ENCODE results near the gene SURF1. TPM values are rescaled to one million over a fixed set of nuclear protein-coding genes. Genes with fewer than 3 reads are reported as not detected.

Gene SURF1
- total RNA-seq, 4 donors from 2014 or later: 46.0 to 53.4 (median 49.8) TPM

GRCh38 chr9:133348718-133349573 is 7.3 kb downstream of the SURF1 start:
- peaks cover 0 to 73% of the 10 kb centered on the region in 2 donors for H3K36me3 ChIP-seq
- TF ChIP-seq POLR2AphosphoS5 (IDR thresholded peaks at IDR 0.05) (no peak), POLR2A (IDR thresholded peaks at IDR 0.05) (no peak)
- H3K4me3 ChIP-seq: peak overlapping the region; percentile 80 to 91
- peak overlapping the region; percentile 73 to 96 (median 92) for H3K27ac ChIP-seq
- peaks cover 0 to 42% (median 19%) of the 10 kb centered on the region in 3 donors for H3K4me1 ChIP-seq
- H3K9me3 ChIP-seq: no peaks in the 10 kb centered on the region
- H3K27me3 ChIP-seq: no peaks in the 10 kb centered on the region
- no peak for ATAC-seq
- WGBS, 2 donors (ENCODE audit: low coverage in 1 of 2): 21 to 23% methylated on average over 5 to 9 of the region's 25 CpGs

- Histone ChIP-seq H3K9me3 (no peaks in the 10 kb centered on the region), H3K36me3 (peaks cover 0 to 73% of the 10 kb centered on the region in 2 donors), H3K27ac (peak within 1 kb of the TSS; percentile 73 to 96 (median 92)), H3K4me3 (peak within 1 kb of the TSS; percentile 80 to 91), H3K4me1 (peaks cover 0 to 42% (median 19%) of the 10 kb centered on the region in 3 donors), H3K27me3 (no peaks in the 10 kb centered on the region)
- ATAC-seq: peak; percentile 91
- WGBS, 2 donors (ENCODE audit: low coverage in 1 of 2): 0% methylated on average over 19 to 23 of the region's 64 CpGs
- peak; percentile 75 to 83 for TF ChIP-seq POLR2A (IDR thresholded peaks at IDR 0.05)
- no peak for TF ChIP-seq EP300 (IDR thresholded peaks at IDR 0.05)
- TF ChIP-seq, protein P1, sequence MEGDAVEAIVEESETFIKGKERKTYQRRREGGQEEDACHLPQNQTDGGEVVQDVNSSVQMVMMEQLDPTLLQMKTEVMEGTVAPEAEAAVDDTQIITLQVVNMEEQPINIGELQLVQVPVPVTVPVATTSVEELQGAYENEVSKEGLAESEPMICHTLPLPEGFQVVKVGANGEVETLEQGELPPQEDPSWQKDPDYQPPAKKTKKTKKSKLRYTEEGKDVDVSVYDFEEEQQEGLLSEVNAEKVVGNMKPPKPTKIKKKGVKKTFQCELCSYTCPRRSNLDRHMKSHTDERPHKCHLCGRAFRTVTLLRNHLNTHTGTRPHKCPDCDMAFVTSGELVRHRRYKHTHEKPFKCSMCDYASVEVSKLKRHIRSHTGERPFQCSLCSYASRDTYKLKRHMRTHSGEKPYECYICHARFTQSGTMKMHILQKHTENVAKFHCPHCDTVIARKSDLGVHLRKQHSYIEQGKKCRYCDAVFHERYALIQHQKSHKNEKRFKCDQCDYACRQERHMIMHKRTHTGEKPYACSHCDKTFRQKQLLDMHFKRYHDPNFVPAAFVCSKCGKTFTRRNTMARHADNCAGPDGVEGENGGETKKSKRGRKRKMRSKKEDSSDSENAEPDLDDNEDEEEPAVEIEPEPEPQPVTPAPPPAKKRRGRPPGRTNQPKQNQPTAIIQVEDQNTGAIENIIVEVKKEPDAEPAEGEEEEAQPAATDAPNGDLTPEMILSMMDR (IDR thresholded peaks at IDR 0.05): peak in 2 of 4 experiments; percentile 9 to 23
- peak; percentile 96 for TF ChIP-seq POLR2AphosphoS5 (IDR thresholded peaks at IDR 0.05)
These were observed 8.1 kb downstream of the SURF1 start, which contains the start of the genes MED22 and RPL7A for GRCh38 chr9:133347985-133348717. Gene MED22, minus strand, starts transcription at chr9:133348131. Its CDS starts 1,469 bp downstream, at chr9:133346662. Gene RPL7A, plus strand, starts transcription at chr9:133348218. Its CDS starts 26 bp downstream, at chr9:133348244.

DNA sequence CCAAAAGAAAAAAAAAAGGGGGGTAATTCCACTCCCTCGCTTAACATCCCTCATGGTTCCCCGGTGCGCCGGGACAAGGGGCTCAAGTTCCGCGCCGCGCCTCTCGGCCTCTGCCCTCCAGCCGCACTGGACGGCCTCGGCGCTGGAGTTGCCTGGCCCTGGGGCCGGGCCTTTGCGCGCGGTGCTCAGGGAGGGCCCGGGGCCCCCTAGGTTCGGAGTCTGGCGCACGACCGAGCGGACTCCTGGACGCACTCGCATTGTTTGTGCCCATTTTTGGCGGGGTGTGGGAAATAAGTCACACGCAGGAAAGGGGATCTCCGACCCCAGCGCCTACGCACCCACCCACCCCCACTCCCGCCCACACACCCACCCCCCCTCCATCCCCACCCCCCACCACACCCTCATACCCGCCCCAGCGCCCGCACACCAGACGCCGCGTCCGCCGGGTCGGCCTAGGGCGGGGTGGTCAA is 8.7 kb downstream of the SURF1 start:
- Histone ChIP-seq H3K27ac (peak overlapping the region; percentile 73 to 96 (median 92)), H3K4me3 (peak overlapping the region; percentile 80 to 91), H3K27me3 (no peaks in the 10 kb centered on the region), H3K4me1 (peaks cover 0 to 42% (median 19%) of the 10 kb centered on the region in 3 donors), H3K9me3 (no peaks in the 10 kb centered on the region), H3K36me3 (peaks cover 0 to 73% of the 10 kb centered on the region in 2 donors)
- ATAC-seq: peak; percentile 75
- WGBS, 2 donors (ENCODE audit: low coverage in 1 of 2): 1% methylated on average over 26 of the region's 41 CpGs; no CpG with 5 or more reads in 1 of the 2 donors
- TF ChIP-seq POLR2A (IDR thresholded peaks at IDR 0.05) (no peak), EP300 (IDR thresholded peaks at IDR 0.05) (no peak), POLR2AphosphoS5 (IDR thresholded peaks at IDR 0.05) (no peak)
- TF ChIP-seq, protein P1 (IDR thresholded peaks at IDR 0.05): peak in 1 of 4 experiments; percentile 31

GRCh38 chr9:133346021-133346785 is 10.1 kb downstream of the SURF1 start:
- WGBS, 2 donors (ENCODE audit: low coverage in 1 of 2): 59 to 60% methylated on average over 4 to 5 of the region's 15 CpGs
- peaks cover 0 to 73% of the 10 kb centered on the region in 2 donors for H3K36me3 ChIP-seq
- peak overlapping the region; percentile 80 to 91 for H3K4me3 ChIP-seq
- H3K27ac ChIP-seq: peak overlapping the region in 3 of 4 donors; percentile 90 to 96 (median 93)
- H3K27me3 ChIP-seq: no peaks in the 10 kb centered on the region
- TF ChIP-seq, protein P1 (IDR thresholded peaks at IDR 0.05): no peak
- TF ChIP-seq EP300 (IDR thresholded peaks at IDR 0.05) (no peak), POLR2AphosphoS5 (IDR thresholded peaks at IDR 0.05) (no peak), POLR2A (IDR thresholded peaks at IDR 0.05) (no peak)
- H3K4me1 ChIP-seq: peaks cover 0 to 42% (median 19%) of the 10 kb centered on the region in 3 donors
- H3K9me3 ChIP-seq: no peaks in the 10 kb centered on the region
- no peak for ATAC-seq

All from gastroesophageal sphincter (tissue), 4 donors.